HCT116 (cell line): Measurements from ENCODE around the gene PIPOX.

Experiments
- EZH2 ChIP-seq: fragments of 200-600 bp; sonication (generic); IDR thresholded peaks from 2 replicates; pipeline ENCODE4 v1.6.1; 2017; ENCODE audit warnings: antibody characterized with exemption, mixed run types
- JUND ChIP-seq: IDR thresholded peaks from 2 replicates; pipeline ENCODE4 v1.6.1; 2012
- SIN3A ChIP-seq: IDR thresholded peaks from 2 replicates; pipeline ENCODE4 v1.6.1; 2012; ENCODE audit warnings: low read depth
- TF ChIP-seq, protein P1 (sequence below), 3 experiments: fragments of 200-600 bp in 1 of 3; sonication (generic) in 1 of 3; IDR thresholded peaks in 2 of 3; conservative IDR thresholded peaks in 1 of 3; 2 replicates each; pipeline ENCODE4 v1.5.1; 2012 to 2017; ENCODE audit warnings: low read depth in 2 of 3, low read length in 2 of 3, antibody characterized with exemption in 1 of 3, borderline replicate concordance in 1 of 3, control low read depth in 1 of 3, mild to moderate bottlenecking in 1 of 3, mixed read lengths in 1 of 3, mixed run types in 1 of 3, moderate library complexity in 1 of 3; ENCODE audit not compliant: insufficient read depth in 1 of 3

DNA sequence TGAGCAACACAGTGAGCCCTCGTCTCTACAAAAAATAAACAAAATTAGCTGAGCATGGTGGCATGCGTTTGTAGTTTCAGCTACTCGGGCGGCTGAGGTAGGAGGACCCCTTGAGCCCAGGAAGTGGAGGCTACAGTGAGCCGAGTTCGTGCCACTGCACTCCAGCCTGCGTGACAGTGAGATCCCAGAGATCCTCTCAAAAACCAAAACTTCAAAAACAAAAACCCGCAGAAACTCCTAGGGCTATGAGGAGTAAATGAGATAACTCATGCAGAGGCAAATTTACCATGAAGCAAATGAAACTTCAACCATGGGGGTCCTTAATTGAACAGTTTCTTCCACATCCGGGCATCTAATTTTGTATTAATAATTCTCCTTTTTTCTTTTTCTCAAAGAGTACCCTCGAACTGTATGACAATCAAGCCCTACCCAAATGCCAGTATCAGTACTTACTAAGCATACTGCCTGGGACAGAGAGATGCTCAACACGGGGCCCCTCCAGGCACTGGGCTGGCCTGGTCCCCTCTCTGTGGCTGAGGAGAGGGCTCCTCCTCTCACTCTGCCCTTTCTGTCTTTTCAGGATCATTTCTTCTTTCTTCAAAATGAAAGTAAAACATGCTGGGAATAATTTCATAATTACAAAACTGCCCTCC is 789 bp upstream of the PIPOX start:
- TF ChIP-seq SIN3A, result no peak
- no peak for TF ChIP-seq JUND
- TF ChIP-seq, protein P1, sequence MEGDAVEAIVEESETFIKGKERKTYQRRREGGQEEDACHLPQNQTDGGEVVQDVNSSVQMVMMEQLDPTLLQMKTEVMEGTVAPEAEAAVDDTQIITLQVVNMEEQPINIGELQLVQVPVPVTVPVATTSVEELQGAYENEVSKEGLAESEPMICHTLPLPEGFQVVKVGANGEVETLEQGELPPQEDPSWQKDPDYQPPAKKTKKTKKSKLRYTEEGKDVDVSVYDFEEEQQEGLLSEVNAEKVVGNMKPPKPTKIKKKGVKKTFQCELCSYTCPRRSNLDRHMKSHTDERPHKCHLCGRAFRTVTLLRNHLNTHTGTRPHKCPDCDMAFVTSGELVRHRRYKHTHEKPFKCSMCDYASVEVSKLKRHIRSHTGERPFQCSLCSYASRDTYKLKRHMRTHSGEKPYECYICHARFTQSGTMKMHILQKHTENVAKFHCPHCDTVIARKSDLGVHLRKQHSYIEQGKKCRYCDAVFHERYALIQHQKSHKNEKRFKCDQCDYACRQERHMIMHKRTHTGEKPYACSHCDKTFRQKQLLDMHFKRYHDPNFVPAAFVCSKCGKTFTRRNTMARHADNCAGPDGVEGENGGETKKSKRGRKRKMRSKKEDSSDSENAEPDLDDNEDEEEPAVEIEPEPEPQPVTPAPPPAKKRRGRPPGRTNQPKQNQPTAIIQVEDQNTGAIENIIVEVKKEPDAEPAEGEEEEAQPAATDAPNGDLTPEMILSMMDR (IDR thresholded peaks at IDR 0.05 in 2 of 3, conservative IDR thresholded peaks at IDR 0.05 in 1 of 3; ENCODE audit: borderline replicate concordance in 1 of 3, insufficient read depth in 1 of 3, low read depth in 2 of 3, low read length in 2 of 3), result no peak
- no peak for TF ChIP-seq EZH2
